Measurements from ENCODE around the gene AGAP1.

- TF ChIP-seq CTCF (IDR thresholded peaks at IDR 0.05) (no peak), CEBPB (IDR thresholded peaks at IDR 0.05) (no peak), USF2 (IDR thresholded peaks at IDR 0.05) (no peak), E2F6 (IDR thresholded peaks at IDR 0.05; ENCODE audit: borderline replicate concordance, low read depth) (no peak), POLR2A (IDR thresholded peaks at IDR 0.05; ENCODE audit: low read length) (no peak), PBX3 (IDR thresholded peaks at IDR 0.05) (no peak), CHD2 (IDR thresholded peaks at IDR 0.05; ENCODE audit: low read length, partially characterized antibody) (no peak), CHD4 (IDR thresholded peaks at IDR 0.05; ENCODE audit: borderline replicate concordance) (no peak), RFX5 (IDR thresholded peaks at IDR 0.05) (no peak), EHMT2 (IDR thresholded peaks at IDR 0.05; ENCODE audit: low read depth) (no peak), SMC3 (IDR thresholded peaks at IDR 0.05) (no peak), MAX (IDR thresholded peaks at IDR 0.05) (no peak), HMGXB4 (CRISPR knock-in tag; IDR thresholded peaks at IDR 0.05; ENCODE audit: borderline replicate concordance) (no peak)
These were observed 466.3 kb downstream of the AGAP1 start for GRCh38 chr2:235960011-235960715.

Measured in A549 (cell line).